ENCODE measurements around the gene KCNE3. TPM values are rescaled to one million over a fixed set of nuclear protein-coding genes. Genes with fewer than 3 reads are reported as not detected.
A peak's percentile ranks its signal among the peaks of the same experiment; 100 is the strongest.
"Not testable (repeated sequence)": the region's sequence is repeated elsewhere in the genome, so short reads cannot be mapped to it uniquely, and the experiment has no call there.

The KCNE3 gene
- total RNA-seq, 2 donors from 2014 or later = 2.6 to 7.5 TPM

- intact Hi-C loops (cut with DNase I) = loop anchor here (5.0 to 10.0 kb wide), 2 partner anchors 193 to 284 kb away; partner anchors contain the start of gene CHRDL2 (in 1 of the 2)
- ATAC-seq (peak in 1 of 2 donors; percentile 48), DNase-seq (no peak)
Measured at GRCh38 chr11:74450318-74450717, 17.0 kb downstream of the KCNE3 start.

GRCh38 chr11:74449369-74449931 is 17.9 kb downstream of the KCNE3 start:
- DNase-seq = no peak
- peak; percentile 88 to 89 for ATAC-seq
- intact Hi-C loops (cut with DNase I) = loop anchor here (2.0 to 5.0 kb wide), 3 partner anchors 61 to 195 kb away; no protein-coding TSS in a partner anchor

GRCh38 chr11:74447720-74448119 is 19.6 kb downstream of the KCNE3 start:
- intact Hi-C loops (cut with DNase I) = loop anchor here (2.0 to 5.0 kb wide), 3 partner anchors 59 to 193 kb away; no protein-coding TSS in a partner anchor
- DNase-seq (no peak), ATAC-seq (no peak)

- DNase-seq = no peak
- intact Hi-C loops (cut with DNase I) = loop anchor here in 1 of 2 donors (5.0 kb wide), 1 partner anchor 59 kb away; no protein-coding TSS in a partner anchor
- ATAC-seq = no peak
Measured at GRCh38 chr11:74446532-74446938, 20.8 kb downstream of the KCNE3 start.

- DNase-seq = no peak
- ATAC-seq = peak in 1 of 2 donors; percentile 48
- intact Hi-C loops (cut with DNase I) = no loop called here
Measured at GRCh38 chr11:74444173-74444826, 23.0 kb downstream of the KCNE3 start.

- intact Hi-C loops (cut with DNase I) = no loop called here
Measured at GRCh38 chr11:74443071-74443864, 24.1 kb downstream of the KCNE3 start.

GRCh38 chr11:74442636-74443035 is 24.7 kb downstream of the KCNE3 start:
- ATAC-seq = peak; percentile 15 to 83
- intact Hi-C loops (cut with DNase I) = no loop called here
- no peak for DNase-seq

More at GRCh38 chr11:74443071-74443864, 24.1 kb downstream of the KCNE3 start:
- ATAC-seq = peak; percentile 57 to 65
- DNase-seq = no peak

- no peak for ATAC-seq
Measured at GRCh38 chr11:74438681-74439080, 28.7 kb downstream of the KCNE3 start.

GRCh38 chr11:74437441-74438042 is 29.8 kb downstream of the KCNE3 start:
- intact Hi-C loops (cut with DNase I) = no loop called here
- DNase-seq (no peak), ATAC-seq (no peak)

More at GRCh38 chr11:74438681-74439080, 28.7 kb downstream of the KCNE3 start:
- intact Hi-C loops (cut with DNase I) = no loop called here
- DNase-seq = no peak

- ATAC-seq (no peak), DNase-seq (no peak)
- intact Hi-C loops (cut with DNase I) = no loop called here
Measured at GRCh38 chr11:74434528-74434927, 32.8 kb downstream of the KCNE3 start.

- DNase-seq = no peak
- ATAC-seq = no peak
Measured at GRCh38 chr11:74429205-74429604, 38.1 kb downstream of the KCNE3 start.

GRCh38 chr11:74427384-74427886 is 39.9 kb downstream of the KCNE3 start:
- no peak for DNase-seq
- ATAC-seq = no peak
- intact Hi-C loops (cut with DNase I) = no loop called here

More at GRCh38 chr11:74429205-74429604, 38.1 kb downstream of the KCNE3 start:
- intact Hi-C loops (cut with DNase I) = no loop called here

- ATAC-seq (no peak), DNase-seq (no peak)
- intact Hi-C loops (cut with DNase I) = no loop called here
Measured at GRCh38 chr11:74425100-74425499, 42.2 kb downstream of the KCNE3 start.

- intact Hi-C loops (cut with DNase I) = no loop called here
- peak; percentile 23 to 86 for ATAC-seq
- DNase-seq = no peak
Measured at GRCh38 chr11:74418509-74418895, 48.8 kb downstream of the KCNE3 start.

- DNase-seq = no peak
- intact Hi-C loops (cut with DNase I) = no loop called here
- ATAC-seq = peak; percentile 19 to 67
Measured at GRCh38 chr11:74417860-74418508, 49.4 kb downstream of the KCNE3 start.

- no peak for DNase-seq
- ATAC-seq = no peak
- intact Hi-C loops (cut with DNase I) = no loop called here
Measured at GRCh38 chr11:74417379-74417804, 50.0 kb downstream of the KCNE3 start.

GRCh38 chr11:74416974-74417373 is 50.4 kb downstream of the KCNE3 start:
- intact Hi-C loops (cut with DNase I); DNase-seq; ATAC-seq: not testable (repeated sequence)

- intact Hi-C loops (cut with DNase I) = no loop called here
- DNase-seq (no peak), ATAC-seq (no peak)
Measured at GRCh38 chr11:74412733-74413359, 54.5 kb downstream of the KCNE3 start.
